Caco-2 (cell line): ENCODE measurements around the gene SERPINE1. TPM values are rescaled to one million over a fixed set of nuclear protein-coding genes. Genes with fewer than 3 reads are reported as not detected.

Source experiments
- BruUV-seq: library from RNA; stranded (reverse); fragments of 400-500 nt; replicated peaks from 2 replicates; lab custom pipeline; 2021; lab: Mats Ljungman, UMichigan
- CTCF ChIA-PET: fragments of 300-600 bp; sonication (Branson Sonifier 250); formaldehyde crosslinking; loops from one replicate; lab custom pipeline; 2022; ENCODE audit warnings: antibody characterized with exemption; lab: Charles Lee
- POLR2A ChIA-PET: fragments of 300-600 bp; sonication (Branson Sonifier 250); formaldehyde crosslinking; loops from one replicate; lab custom pipeline; 2022; ENCODE audit warnings: antibody characterized with exemption; lab: Charles Lee
- DNase-seq, 2 experiments: peaks; one replicate each; pipeline versions ENCODE4 v3.0.0 to v3.0.0-alpha.2; 2020 to 2022
- H3K27me3 ChIP-seq: replicated peaks from 2 replicates; pipeline ENCODE4 v1.6.0; 2011; ENCODE audit warnings: low read length; ENCODE audit not compliant: control insufficient read depth, insufficient read depth
- H3K36me3 ChIP-seq: 2 replicates; pipeline ENCODE4 v1.5.1; 2011; ENCODE audit warnings: low read length; ENCODE audit not compliant: control insufficient read depth, insufficient read depth
- H3K4me1 ChIP-seq: fragments of 250-450 bp; sonication (Bioruptor Pico); 2 replicates; pipeline ENCODE4 v1.5.1; 2020; ENCODE audit warnings: mild to moderate bottlenecking
- H3K4me3 ChIP-seq: 2 replicates; pipeline ENCODE4 v1.5.1; 2011; ENCODE audit warnings: low read depth, mild to moderate bottlenecking, control low read depth, low read length
- H3K9me3 ChIP-seq: fragments of 250-450 bp; sonication (Bioruptor Pico); 2 replicates; pipeline ENCODE4 v1.5.1; 2020; ENCODE audit warnings: mild to moderate bottlenecking, moderate library complexity
- H3K27ac Mint-ChIP-seq: one replicate; pipeline ENCODE4 v1.8.0; 2022; ENCODE audit warnings: mixed read lengths; ENCODE audit not compliant: unreplicated experiment
- H3K27me3 Mint-ChIP-seq: one replicate; pipeline ENCODE4 v1.8.0; 2022; ENCODE audit warnings: mixed read lengths; ENCODE audit not compliant: insufficient read depth, unreplicated experiment
- H3K36me3 Mint-ChIP-seq: one replicate; pipeline ENCODE4 v1.8.0; 2022; ENCODE audit warnings: mild to moderate bottlenecking, mixed read lengths; ENCODE audit not compliant: insufficient read depth, unreplicated experiment
- H3K4me1 Mint-ChIP-seq: one replicate; pipeline ENCODE4 v1.8.0; 2022; ENCODE audit warnings: low read depth, mixed read lengths; ENCODE audit not compliant: unreplicated experiment
- H3K4me3 Mint-ChIP-seq: one replicate; pipeline ENCODE4 v1.8.0; 2022; ENCODE audit warnings: mild to moderate bottlenecking, moderate library complexity, mixed read lengths; ENCODE audit not compliant: unreplicated experiment
- H3K9me3 Mint-ChIP-seq: one replicate; pipeline ENCODE4 v1.8.0; 2022; ENCODE audit warnings: mixed read lengths; ENCODE audit not compliant: unreplicated experiment
- CTCF ChIP-seq, 2 experiments: fragments of 200-600 bp in 1 of 2; IDR thresholded peaks; 1 replicate in 1 of 2; 2 replicates in 1 of 2; pipeline versions ENCODE4 v1.5.1 to v1.8.0; 2011 to 2022; ENCODE audit warnings: antibody characterized with exemption in 1 of 2, control low read depth in 1 of 2, inconsistent platforms in 1 of 2, low read depth in 1 of 2, low read length in 1 of 2, mild to moderate bottlenecking in 1 of 2, moderate library complexity in 1 of 2; ENCODE audit not compliant: insufficient read depth in 1 of 2, severe bottlenecking in 1 of 2, unreplicated experiment in 1 of 2
- intact Hi-C: fragments of 100-400 bp; cut with micrococcal nuclease; formaldehyde crosslinking; loops from one replicate; pipeline ENCODE4 v1.10.0; 2022; ENCODE audit not compliant: unreplicated experiment
- total RNA-seq: library from RNA; stranded (reverse); gene quantifications from 2 replicates; pipeline ENCODE4 v1.2.3, GENCODE V29; 2022

SERPINE1 gene
- total RNA-seq, 1 experiment from 2014 or later, result 0.25 TPM

GRCh38 chr7:101179117-101179516 is 52.2 kb downstream of the SERPINE1 start:
- H3K4me3 ChIP-seq, result peak overlapping the region; percentile 37
- no peak for TF ChIP-seq CTCF (IDR thresholded peaks at IDR 0.05; ENCODE audit: insufficient read depth in 1 of 2, low read depth in 1 of 2, low read length in 1 of 2, severe bottlenecking in 1 of 2, unreplicated experiment in 1 of 2)
- peak overlapping the region; percentile 84 for H3K4me3 Mint-ChIP-seq
- H3K9me3 Mint-ChIP-seq, result no peaks in the 10 kb centered on the region
- intact Hi-C loops, result no loop called here
- no peaks in the 10 kb centered on the region for H3K9me3 ChIP-seq
- no peaks in the 10 kb centered on the region for H3K36me3 ChIP-seq
- H3K4me1 ChIP-seq, result peaks cover 4% of the 10 kb centered on the region; the same call in 1 of the 2 replicates
- DNase-seq, result no peak
- no TSS peak for BruUV-seq
- H3K27me3 ChIP-seq, result no peaks in the 10 kb centered on the region; the same call in 1 of the 2 replicates
- peaks cover 9% of the 10 kb centered on the region for H3K36me3 Mint-ChIP-seq
- H3K4me1 Mint-ChIP-seq, result peaks cover 16% of the 10 kb centered on the region
- H3K27ac Mint-ChIP-seq, result no peak overlapping the region
- peaks cover 23% of the 10 kb centered on the region for H3K27me3 Mint-ChIP-seq
- CTCF ChIA-PET, result interaction anchor here (0.7 kb wide), 1 partner anchor 1025 kb away, joined by 3 read pairs; no protein-coding TSS in a partner anchor
- POLR2A ChIA-PET, result interaction anchor here (0.6 kb wide), 1 partner anchor 45 kb away, joined by 11 read pairs; no protein-coding TSS in a partner anchor

GRCh38 chr7:101179713-101180112 is 52.8 kb downstream of the SERPINE1 start:
- Mint-ChIP-seq H3K4me1 (peaks cover 16% of the 10 kb centered on the region), H3K27me3 (peaks cover 20% of the 10 kb centered on the region), H3K27ac (no peak overlapping the region), H3K4me3 (peak overlapping the region; percentile 84), H3K9me3 (no peaks in the 10 kb centered on the region), H3K36me3 (peaks cover 9% of the 10 kb centered on the region)
- TF ChIP-seq CTCF (IDR thresholded peaks at IDR 0.05; ENCODE audit: insufficient read depth in 1 of 2, low read depth in 1 of 2, low read length in 1 of 2, severe bottlenecking in 1 of 2, unreplicated experiment in 1 of 2), result no peak
- Histone ChIP-seq H3K4me1 (peaks cover 4% of the 10 kb centered on the region; the same call in 1 of the 2 replicates), H3K4me3 (peak overlapping the region; percentile 37), H3K36me3 (no peaks in the 10 kb centered on the region), H3K27me3 (no peaks in the 10 kb centered on the region; the same call in 1 of the 2 replicates), H3K9me3 (no peaks in the 10 kb centered on the region)
- POLR2A ChIA-PET, result interaction anchor here (0.6 kb wide), 1 partner anchor 1777 kb away, joined by 3 read pairs; no protein-coding TSS in a partner anchor
- no TSS peak for BruUV-seq
- no peak for DNase-seq
- intact Hi-C loops, result no loop called here
- CTCF ChIA-PET, result no interaction called here

GRCh38 chr7:101180130-101180755 is 53.3 kb downstream of the SERPINE1 start, which contains the start of gene NAT16:
Gene NAT16 (minus strand): TSS chr7:101180293. CDS start chr7:101174807, 5,486 bp downstream.
- ChIA-PET POLR2A (interaction anchor here (0.6 kb wide), 1 partner anchor 1778 kb away, joined by 3 read pairs; no protein-coding TSS in a partner anchor), CTCF (no interaction called here)
- Histone ChIP-seq H3K36me3 (no peaks in the 10 kb centered on the region), H3K4me1 (peaks cover 7% of the 10 kb centered on the region), H3K4me3 (peak within 1 kb of the TSS; percentile 37), H3K9me3 (no peaks in the 10 kb centered on the region), H3K27me3 (no peaks in the 10 kb centered on the region; the same call in 1 of the 2 replicates)
- intact Hi-C loops, result no loop called here
- Mint-ChIP-seq H3K27me3 (peaks cover 15% of the 10 kb centered on the region), H3K4me1 (peaks cover 16% of the 10 kb centered on the region), H3K27ac (no peak within 1 kb of the TSS), H3K4me3 (peak within 1 kb of the TSS; percentile 84), H3K36me3 (peaks cover 9% of the 10 kb centered on the region), H3K9me3 (no peaks in the 10 kb centered on the region)
- no peak for DNase-seq
- TF ChIP-seq CTCF (IDR thresholded peaks at IDR 0.05; ENCODE audit: insufficient read depth in 1 of 2, low read depth in 1 of 2, low read length in 1 of 2, severe bottlenecking in 1 of 2, unreplicated experiment in 1 of 2), result no peak
- BruUV-seq, result no TSS peak
